GM13976 (cell line): ENCODE data around the gene SGPP2.

Experiments used
- DNase-seq: peaks from one replicate; pipeline ENCODE4 v3.0.0; 2012; ENCODE audit warnings: low spot score
- CTCF ChIP-seq: IDR thresholded peaks from 2 replicates; pipeline ENCODE4 v1.5.1; 2012; ENCODE audit warnings: borderline replicate concordance, mild to moderate bottlenecking; ENCODE audit not compliant: insufficient read depth; ENCODE audit errors: extremely low read depth, missing control alignments, control extremely low read depth
- in situ Hi-C: fragments of 300-500 bp; cut with MboI; formaldehyde crosslinking; loops from one replicate; pipeline ENCODE4 v1.12.0; 2022; ENCODE audit warnings: low sequenced_read_pairs, mixed read lengths, inconsistent platforms; ENCODE audit not compliant: unreplicated experiment

Gene SGPP2

DNA sequence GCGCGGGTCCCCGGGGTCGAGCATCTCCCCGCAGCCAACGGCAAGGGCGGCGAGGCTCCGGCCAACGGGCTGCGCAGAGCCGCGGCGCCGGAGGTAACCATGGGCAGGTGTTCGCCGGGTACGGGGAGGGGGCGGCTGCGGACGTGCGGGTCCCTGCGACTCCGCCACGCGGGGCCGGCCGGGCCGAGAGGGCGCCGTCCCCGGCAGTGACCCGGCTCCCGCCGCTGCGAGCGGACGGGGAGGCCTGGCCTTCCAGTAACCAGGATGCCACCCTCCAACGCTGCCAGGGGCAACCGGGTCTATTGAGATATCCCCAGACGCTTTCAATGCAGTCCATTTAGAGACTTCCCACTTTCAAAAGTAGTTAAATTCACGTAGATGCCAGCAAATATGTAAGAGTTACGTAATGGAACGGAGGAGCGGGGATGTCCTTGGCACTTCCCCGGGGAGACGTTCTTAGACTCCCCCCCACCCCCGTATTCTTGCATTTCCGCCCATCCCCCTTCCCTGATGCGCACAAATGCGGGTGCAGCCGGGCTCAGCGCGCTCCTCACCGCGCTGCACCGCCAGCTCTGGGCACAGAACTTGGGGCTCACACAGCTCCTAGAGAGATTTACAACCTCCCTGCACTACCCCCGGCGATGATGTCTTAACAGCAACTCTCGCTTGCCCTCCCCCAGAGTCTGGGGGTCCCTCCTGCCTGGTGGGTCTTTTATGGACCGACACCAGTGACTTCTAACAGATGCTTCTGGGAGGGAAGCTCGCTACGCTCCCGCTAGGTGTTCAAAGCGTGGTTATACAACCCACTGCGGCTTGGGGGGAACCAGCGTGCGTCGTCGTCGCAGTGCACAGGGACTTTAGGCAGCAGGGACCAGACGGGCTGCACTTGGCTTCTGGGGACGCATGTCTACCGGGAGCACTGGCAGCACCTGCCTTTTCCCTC lies 657 bp downstream of the SGPP2 start:
- no peak for TF ChIP-seq CTCF
- peak; percentile 60 for DNase-seq
- in situ Hi-C loops = loop anchor here (10.0 kb wide), 1 partner anchor 100 kb away; a partner anchor contains a TSS

DNA sequence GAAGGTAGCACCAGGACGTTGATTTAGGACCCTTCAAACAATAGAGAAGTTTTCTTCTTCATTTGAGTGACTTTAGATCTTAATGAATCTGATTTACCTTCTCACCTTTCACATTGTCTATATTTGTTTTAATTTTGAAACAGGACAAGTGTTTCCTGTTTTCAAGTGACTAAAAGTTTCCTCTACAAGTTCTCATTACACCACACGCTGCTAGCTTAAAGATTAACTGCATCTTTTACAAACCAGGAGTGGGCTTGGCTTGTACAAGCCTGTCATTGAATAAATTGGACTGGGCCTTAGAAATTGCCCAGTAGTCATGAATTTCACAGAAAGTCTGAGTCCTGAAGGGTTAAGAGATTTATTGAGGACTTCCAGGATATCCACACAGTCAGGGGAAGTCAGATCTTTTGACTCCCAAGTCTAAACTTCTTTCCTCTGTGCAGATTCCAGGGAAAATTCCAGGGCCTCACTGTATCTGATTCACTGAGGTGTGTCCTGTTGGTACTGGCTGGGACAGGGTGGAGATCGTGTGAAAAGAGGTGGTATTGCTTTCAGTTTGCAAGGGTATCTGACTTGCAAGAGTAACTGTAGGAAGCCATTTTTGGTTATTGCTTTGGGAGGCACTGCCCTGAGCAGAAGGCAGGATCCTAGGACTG lies 3.4 kb downstream of the SGPP2 start:
- in situ Hi-C loops = loop anchor here (10.0 kb wide), 1 partner anchor 103 kb away; a partner anchor contains a TSS
- DNase-seq = peak; percentile 42

GRCh38 chr2:222430071-222430470 lies 5.7 kb downstream of the SGPP2 start:
- in situ Hi-C loops = no loop called here
- TF ChIP-seq CTCF = no peak

More for the DNA sequence above, 3.4 kb downstream of the SGPP2 start:
- TF ChIP-seq CTCF = no peak

GRCh38 chr2:222430681-222431080 lies 6.3 kb downstream of the SGPP2 start:
- in situ Hi-C loops = no loop called here
- no peak for DNase-seq
- TF ChIP-seq CTCF = no peak

More at GRCh38 chr2:222430071-222430470, 5.7 kb downstream of the SGPP2 start:
- DNase-seq = no peak

- no peak for DNase-seq
- no peak for TF ChIP-seq CTCF
- in situ Hi-C loops = no loop called here
Observed at GRCh38 chr2:222431869-222432268, 7.5 kb downstream of the SGPP2 start.

DNA sequence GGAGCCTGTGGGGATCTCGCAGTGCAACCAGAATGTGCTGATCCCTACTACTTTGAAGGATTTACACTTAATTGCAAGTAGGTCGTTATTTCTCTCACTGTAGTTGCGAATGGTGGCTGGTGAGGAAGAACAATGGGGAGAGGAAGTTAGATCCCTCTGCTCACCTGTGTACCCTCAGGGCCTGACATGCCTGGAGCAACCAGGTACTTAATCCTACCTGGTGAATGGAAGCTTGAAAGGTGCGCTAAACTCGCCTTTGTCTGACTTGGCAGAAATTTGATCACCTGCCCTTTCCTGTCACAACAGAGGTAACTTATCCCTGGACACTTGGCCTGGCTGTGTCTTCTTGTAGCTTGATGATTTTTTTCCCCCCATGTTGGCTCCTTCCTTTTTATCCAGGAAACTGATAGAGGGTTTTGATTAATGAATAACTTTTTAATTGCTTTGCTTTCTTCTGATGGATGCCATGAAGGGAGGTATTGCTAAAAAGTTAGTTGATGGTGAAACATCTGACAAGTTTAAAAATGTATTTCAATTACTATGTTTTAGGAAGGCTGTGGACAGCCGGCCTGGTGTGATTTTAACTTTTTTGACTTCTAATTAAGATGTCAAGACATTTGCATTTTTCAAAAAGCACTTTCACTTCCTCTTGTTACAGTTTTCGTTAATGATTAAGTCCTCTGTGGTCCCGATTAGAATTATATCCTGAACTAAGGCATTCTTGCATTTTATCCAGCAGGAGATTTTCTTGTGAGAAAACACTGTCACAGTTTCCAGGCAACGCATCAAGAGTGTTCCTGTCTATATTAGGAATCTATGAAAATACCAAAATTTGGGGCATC lies 9.2 kb downstream of the SGPP2 start:
- DNase-seq = no peak
- TF ChIP-seq CTCF = no peak
- in situ Hi-C loops = no loop called here
